IPS-18c (cell line): Measurements from ENCODE around the gene PMVK.
A peak's percentile ranks its signal among the peaks of the same experiment; 100 is the strongest.

ENCODE experiments used
- H3K4me3 ChIP-seq: 2 replicates; pipeline ENCODE4 v1.7.0; 2013; ENCODE audit warnings: low read depth, mild to moderate bottlenecking, low read length, moderate library complexity; ENCODE audit not compliant: insufficient read depth
- H3K9me3 ChIP-seq: one replicate; pipeline ENCODE4 v1.6.1; 2013; ENCODE audit warnings: mild to moderate bottlenecking, low read length, moderate library complexity; ENCODE audit not compliant: control insufficient read depth, insufficient read depth

The PMVK gene

GRCh38 chr1:154955718-154956543, 19.4 kb upstream of the PMVK start, which contains the start of gene PBXIP1:
Gene PBXIP1, minus strand, starts transcription at chr1:154956099. Its CDS starts 2,378 bp downstream, at chr1:154953721.
- Histone ChIP-seq H3K4me3 (peak within 1 kb of the TSS; percentile 59), H3K9me3 (no peaks in the 10 kb centered on the region)

DNA sequence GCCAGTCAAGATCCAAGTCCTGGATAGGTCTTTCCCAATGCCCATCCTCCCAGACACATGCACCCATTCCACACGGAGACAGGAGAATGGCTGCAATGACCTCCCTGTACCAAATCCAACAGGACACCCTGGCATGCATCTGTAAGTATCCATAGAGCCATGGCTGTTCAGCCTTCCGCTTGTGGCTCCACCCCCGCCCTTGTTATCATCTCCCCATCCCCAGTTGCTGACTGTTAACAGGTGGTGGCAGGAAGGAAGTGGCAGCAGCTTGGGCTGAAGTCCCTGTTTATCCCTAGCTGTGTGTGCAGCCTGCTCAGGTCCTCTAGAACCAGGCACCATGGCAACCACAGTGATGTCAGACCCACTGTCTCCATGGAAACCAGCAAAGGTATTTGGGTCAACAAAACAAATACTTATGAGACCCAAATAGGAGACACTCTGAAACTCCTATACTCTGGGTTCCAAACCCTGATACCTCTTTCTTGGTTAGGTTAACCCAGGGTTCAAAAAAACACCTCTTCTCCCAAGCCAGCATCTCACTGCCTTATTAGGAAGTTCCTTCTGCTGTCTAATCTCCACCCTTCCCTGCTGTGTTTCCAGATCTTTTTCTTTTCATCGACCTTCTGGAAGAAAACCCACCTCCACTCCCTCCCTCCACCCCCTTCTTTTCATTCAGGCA, 18.7 kb upstream of the PMVK start:
- no peaks in the 10 kb centered on the region for H3K9me3 ChIP-seq
- peak overlapping the region; percentile 59 for H3K4me3 ChIP-seq

DNA sequence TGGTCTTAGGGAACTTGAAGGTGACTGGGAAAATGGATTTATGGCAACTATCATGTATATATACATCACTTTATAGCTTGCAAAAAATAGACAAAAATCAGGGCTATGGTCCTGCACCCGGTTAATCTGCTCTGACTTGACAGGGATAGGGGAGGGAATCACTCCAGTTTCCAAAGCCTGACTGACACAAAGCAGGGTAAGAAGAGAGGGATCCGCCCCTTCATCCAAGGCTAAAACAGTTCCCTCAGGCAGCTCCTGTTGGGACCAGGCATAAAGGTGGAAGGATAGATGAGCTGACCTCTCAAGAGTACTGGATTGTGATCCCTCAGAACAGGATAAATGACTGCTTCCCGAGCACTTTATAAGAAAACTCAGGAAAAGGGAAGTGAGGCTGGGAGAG, 18.0 kb upstream of the PMVK start:
- Histone ChIP-seq H3K4me3 (no peak overlapping the region), H3K9me3 (no peaks in the 10 kb centered on the region)

DNA sequence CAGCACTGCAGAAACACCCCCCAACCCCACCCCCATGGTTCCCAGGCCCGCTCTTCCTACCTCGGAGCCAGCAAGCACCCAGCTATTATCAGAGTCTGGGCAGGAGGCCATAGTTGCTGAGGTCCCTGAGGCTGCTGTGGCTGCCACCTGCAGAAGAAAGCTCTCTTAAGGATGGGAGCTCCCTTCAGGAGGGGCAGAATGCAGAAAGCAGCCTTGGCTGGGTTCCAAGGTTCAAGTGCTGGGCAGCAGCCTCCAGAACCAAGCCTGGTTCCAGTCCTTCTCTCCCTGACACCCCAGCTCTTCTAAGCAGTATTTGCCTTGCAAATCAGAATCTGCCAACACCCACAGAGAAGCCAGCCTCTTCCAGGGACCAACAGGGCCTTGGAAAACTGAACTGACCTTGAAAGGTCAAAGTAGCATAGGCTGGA, 17.1 kb upstream of the PMVK start:
- H3K4me3 ChIP-seq, result no peak overlapping the region

GRCh38 chr1:154952664-154953063, 16.1 kb upstream of the PMVK start:
- no peak overlapping the region for H3K4me3 ChIP-seq
- no peaks in the 10 kb centered on the region for H3K9me3 ChIP-seq

More for the DNA sequence above, 17.1 kb upstream of the PMVK start:
- no peaks in the 10 kb centered on the region for H3K9me3 ChIP-seq

DNA sequence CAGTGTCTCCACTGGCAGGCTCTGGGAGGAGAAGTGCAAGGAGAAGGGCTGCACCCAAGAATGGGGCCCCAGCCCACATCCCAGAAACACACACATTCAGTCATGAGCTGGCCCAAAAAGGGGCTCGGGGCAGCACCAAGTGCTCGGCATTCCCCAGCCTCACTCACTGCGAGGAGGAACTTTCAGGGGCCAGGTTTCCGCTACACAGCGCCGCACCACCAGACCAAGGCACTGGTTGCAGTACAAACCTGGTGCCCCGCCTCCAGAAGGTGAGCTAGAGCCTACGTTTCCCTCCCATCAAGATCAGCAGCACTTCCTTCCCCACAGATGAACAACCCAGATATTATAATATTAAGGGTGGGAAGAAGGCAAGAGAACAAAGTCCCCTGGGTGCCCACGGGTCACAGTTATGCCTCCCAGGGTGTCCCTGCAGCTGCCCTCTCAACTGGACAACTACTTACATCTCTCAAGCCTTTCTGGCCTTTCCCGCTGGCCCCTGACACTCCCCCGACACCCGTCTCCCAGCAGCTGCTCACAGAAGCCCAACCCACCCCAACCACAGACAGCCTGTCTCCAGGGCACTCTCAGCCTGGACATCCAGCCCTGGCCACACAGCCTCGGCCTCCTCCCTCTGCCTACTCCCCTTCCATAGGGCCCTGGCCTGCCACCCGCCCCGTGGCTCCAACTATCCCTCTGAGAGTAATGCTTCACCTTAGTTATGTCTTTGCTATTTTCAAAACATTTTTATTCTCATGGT, 15.6 kb upstream of the PMVK start:
- Histone ChIP-seq H3K4me3 (no peak overlapping the region), H3K9me3 (no peaks in the 10 kb centered on the region)

GRCh38 chr1:154948079-154948478, 11.6 kb upstream of the PMVK start:
- H3K4me3 ChIP-seq, result no peak overlapping the region
- no peaks in the 10 kb centered on the region for H3K9me3 ChIP-seq

GRCh38 chr1:154945962-154946850, 9.7 kb upstream of the PMVK start:
- H3K9me3 ChIP-seq, result no peaks in the 10 kb centered on the region
- no peak overlapping the region for H3K4me3 ChIP-seq

DNA sequence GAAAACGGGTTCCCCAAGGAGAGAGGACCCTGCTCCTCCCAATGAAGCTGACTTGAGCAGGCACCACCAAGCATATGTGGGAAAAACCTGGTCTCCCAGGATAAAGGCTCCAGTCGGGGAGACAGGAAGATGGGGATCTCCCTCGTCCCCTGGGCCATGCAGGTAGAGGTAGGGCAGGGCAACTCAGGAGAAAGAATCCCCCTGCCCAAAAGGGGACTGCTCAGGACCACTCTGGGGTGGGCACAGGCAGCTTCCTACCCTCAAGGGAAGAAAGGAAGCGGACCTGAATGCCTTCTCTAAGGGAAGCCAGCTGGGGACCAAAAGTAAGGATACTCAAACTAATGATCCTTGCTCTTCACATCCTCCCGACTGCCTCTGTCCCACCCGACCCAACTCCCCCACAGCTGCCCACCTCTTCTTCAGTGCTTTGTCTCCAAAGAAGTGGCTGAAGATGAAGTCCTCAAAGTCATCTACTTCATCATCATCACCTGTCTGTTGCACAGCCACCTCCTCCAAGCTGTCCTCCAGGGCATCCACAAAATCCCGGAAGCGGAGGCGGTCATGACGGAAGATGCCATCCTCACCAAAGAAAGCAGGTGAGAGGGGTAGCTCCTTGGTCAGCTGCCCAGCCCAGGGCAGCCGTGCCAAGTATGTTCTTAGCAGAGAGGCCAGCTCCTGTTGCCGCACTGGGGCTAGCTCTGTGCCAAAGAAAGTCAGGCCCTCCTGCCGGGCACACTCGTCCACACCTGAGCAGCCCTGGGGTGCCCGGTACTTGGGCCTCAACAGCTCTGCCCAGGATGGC, 8.8 kb upstream of the PMVK start:
- no peak overlapping the region for H3K4me3 ChIP-seq
- H3K9me3 ChIP-seq, result no peaks in the 10 kb centered on the region

- H3K9me3 ChIP-seq, result no peaks in the 10 kb centered on the region
- no peak overlapping the region for H3K4me3 ChIP-seq
These were observed 8.1 kb upstream of the PMVK start for GRCh38 chr1:154944401-154945159.

DNA sequence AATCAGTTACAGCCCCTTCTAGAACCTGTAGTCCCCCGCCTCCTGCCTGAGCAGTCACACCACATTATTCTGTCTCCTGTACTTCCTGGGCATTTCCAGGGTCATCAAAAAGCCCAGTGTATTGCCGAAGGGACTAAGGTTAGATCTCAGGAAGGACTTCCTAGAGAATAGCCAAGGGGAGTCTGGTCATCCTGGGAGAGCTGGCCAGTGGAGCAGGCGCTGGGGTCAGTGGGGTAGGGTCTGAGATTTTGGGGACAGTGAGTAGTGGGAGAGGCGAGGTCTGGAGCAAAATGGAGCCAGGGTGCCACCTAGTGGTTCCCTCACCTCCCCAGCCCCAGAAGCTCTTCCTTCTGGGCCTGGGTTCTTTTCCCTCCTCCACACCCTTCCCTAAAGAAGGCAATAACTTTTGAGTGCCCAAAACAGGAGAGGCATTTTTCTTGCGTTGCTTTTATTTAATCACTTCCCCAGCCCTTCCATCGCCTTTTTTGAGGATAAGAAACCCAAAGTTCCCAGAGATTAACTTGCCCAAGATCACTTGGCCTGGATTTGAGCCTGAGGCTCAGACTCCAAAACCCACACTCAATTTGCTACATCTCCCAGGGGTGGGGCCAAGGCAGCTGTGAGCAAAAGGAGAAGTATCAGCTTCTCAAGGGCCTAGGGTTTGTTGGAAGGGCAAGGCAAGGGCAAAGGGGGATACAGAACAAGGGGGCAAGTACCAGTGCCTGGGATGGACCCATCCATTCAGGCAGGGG, 7.3 kb upstream of the PMVK start:
- Histone ChIP-seq H3K9me3 (no peaks in the 10 kb centered on the region), H3K4me3 (no peak overlapping the region)

DNA sequence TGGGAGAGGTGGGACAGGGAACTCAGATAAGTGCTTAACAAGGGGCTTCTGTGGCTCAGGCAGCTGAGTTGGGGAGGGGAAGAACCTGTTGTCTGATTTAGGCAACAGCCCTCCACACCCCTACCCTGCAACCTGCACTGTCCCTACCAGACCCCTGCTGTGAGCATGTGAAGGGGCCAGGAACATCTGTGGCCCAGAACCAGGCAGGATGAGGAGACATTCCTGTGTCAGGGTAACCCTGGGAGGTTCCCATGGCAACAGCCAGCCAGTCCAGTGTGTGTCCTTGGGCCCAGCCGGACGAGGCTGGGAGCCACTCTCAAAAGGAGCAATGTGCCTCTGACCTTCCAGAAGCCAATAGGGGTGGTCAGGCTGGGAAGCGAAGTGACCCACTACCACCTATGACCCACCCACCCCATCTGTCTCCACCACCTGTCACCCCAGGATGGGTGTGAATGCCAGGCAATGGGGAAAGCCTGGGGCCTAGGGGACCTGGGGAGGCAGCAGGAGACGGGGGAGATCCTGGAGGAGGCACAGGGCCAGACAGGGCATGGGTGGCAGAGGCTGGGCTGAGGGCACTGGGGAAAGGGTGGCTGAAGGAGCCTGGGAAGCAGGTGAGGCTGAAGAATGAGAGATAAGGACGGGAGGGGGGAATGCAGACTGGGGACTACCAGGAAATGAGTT, 5.0 kb upstream of the PMVK start:
- H3K9me3 ChIP-seq, result no peaks in the 10 kb centered on the region
- no peak overlapping the region for H3K4me3 ChIP-seq

DNA sequence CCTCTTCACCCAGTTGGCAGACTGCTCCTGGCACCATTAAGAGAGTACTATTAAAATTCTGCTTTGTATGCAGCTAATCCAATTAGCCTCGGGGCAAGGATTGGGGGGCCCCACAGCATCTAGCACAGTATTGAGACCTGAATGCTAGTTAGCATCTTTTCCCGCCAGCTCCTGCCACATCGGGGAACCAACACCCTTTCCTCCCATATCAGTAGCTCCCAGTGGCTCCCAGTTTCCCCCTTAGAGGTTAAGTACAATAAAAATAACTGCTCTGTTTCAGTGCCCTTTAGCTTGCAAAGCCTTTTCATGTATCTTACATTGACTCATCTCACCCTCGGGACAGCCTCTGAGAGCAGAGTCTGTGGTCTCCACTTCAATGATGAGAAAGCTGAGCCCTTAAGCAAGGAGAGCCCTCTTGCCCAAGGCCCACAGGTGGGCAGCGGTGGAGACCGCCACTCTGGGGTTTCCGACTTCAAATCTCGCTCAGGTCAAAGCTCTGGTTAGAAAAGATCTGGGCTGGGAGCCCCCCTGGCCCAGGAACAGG, 4.2 kb upstream of the PMVK start:
- Histone ChIP-seq H3K4me3 (no peak overlapping the region), H3K9me3 (no peaks in the 10 kb centered on the region)

DNA sequence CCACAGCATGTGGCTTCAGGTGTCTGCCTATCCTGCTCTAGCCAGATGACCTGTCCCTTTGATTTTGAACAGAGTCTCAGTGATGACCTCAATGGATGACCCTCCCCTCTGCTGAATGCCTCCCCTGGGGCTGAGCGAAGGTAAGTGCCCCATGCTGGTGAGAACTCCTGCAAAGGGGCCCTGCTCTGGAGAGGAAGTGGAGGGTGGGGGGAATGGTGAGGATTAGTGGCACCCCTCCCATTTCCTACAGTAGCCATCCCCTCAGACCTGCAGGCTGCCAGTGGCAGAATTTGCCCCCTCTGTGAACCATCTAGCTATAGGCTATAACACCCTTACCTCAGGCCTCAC, 3.7 kb upstream of the PMVK start:
- Histone ChIP-seq H3K4me3 (no peak overlapping the region), H3K9me3 (no peaks in the 10 kb centered on the region)
